HG03432 (cell line): Measurements from ENCODE around the gene USP17L25.
"Not testable (repeated sequence)": the region's sequence is repeated elsewhere in the genome, so short reads cannot be mapped to it uniquely, and the experiment has no call there.

ENCODE experiments used
- ATAC-seq: cut with Tn5 transposase; IDR thresholded peaks from one replicate; pipeline ENCODE4 v1.9.1; 2021; ENCODE audit warnings: mild to moderate bottlenecking, moderate library complexity; ENCODE audit not compliant: unreplicated experiment

The USP17L25 gene, protein sequence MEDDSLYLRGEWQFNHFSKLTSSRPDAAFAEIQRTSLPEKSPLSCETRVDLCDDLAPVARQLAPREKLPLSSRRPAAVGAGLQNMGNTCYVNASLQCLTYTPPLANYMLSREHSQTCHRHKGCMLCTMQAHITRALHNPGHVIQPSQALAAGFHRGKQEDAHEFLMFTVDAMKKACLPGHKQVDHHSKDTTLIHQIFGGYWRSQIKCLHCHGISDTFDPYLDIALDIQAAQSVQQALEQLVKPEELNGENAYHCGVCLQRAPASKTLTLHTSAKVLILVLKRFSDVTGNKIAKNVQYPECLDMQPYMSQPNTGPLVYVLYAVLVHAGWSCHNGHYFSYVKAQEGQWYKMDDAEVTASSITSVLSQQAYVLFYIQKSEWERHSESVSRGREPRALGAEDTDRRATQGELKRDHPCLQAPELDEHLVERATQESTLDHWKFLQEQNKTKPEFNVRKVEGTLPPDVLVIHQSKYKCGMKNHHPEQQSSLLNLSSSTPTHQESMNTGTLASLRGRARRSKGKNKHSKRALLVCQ

DNA sequence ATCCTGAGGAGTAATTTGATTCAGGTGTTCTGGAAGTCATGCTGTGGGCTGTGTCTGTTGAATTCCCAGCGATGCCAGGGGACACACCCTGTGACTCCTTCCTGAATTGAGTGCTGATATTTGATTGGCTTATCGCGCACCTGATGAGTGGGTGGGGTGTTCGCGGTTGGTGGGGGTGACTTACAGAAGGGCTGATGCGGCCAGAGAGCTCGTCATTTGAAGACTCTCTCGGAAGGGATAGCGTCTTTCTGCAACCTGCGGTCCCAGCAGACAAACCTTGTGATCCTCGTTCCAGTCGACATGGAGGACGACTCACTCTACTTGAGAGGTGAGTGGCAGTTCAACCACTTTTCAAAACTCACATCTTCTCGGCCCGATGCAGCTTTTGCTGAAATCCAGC lies at the start of gene USP17L25:
TSS of gene USP17L25 (plus strand) at position 301 of the 400 bp plus-strand sequence. CDS start at position 301, 0 bp downstream.
- ATAC-seq, result not testable (repeated sequence)

DNA sequence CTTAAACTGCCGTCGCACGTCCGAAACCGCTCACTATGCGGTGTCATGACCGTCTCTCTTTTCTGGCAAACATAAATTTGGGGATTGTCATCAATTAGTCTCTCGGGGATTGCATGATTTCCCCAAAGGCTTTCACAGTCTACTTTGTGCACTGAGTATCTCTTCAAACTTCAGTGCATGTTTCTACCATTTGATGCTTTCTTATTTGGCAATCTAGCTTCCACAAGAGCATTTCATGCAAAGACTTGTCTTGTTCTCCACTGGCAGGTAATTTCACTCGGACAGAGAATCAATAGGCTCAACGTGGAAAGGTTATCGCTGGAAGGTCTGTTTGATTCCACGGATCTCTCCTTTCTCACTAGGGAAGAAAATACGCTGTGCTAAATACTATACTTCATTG lies 5.5 kb upstream of the USP17L25 start:
- not testable (repeated sequence) for ATAC-seq

DNA sequence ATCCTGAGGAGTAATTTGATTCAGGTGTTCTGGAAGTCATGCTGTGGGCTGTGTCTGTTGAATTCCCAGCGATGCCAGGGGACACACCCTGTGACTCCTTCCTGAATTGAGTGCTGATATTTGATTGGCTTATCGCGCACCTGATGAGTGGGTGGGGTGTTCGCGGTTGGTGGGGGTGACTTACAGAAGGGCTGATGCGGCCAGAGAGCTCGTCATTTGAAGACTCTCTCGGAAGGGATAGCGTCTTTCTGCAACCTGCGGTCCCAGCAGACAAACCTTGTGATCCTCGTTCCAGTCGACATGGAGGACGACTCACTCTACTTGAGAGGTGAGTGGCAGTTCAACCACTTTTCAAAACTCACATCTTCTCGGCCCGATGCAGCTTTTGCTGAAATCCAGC lies 4.8 kb upstream of the USP17L25 start, which contains the start of gene USP17L24:
TSS of gene USP17L24 (plus strand) at position 301 of the 400 bp plus-strand sequence. CDS start at position 301, 0 bp downstream.
- not testable (repeated sequence) for ATAC-seq

DNA sequence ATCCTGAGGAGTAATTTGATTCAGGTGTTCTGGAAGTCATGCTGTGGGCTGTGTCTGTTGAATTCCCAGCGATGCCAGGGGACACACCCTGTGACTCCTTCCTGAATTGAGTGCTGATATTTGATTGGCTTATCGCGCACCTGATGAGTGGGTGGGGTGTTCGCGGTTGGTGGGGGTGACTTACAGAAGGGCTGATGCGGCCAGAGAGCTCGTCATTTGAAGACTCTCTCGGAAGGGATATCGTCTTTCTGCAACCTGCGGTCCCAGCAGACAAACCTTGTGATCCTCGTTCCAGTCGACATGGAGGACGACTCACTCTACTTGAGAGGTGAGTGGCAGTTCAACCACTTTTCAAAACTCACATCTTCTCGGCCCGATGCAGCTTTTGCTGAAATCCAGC lies 4.6 kb downstream of the USP17L25 start, which contains the start of gene USP17L26:
TSS of gene USP17L26 (plus strand) at position 301 of the 400 bp plus-strand sequence. CDS start at position 301, 0 bp downstream.
- ATAC-seq, result not testable (repeated sequence)

DNA sequence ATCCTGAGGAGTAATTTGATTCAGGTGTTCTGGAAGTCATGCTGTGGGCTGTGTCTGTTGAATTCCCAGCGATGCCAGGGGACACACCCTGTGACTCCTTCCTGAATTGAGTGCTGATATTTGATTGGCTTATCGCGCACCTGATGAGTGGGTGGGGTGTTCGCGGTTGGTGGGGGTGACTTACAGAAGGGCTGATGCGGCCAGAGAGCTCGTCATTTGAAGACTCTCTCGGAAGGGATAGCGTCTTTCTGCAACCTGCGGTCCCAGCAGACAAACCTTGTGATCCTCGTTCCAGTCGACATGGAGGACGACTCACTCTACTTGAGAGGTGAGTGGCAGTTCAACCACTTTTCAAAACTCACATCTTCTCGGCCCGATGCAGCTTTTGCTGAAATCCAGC lies 9.4 kb downstream of the USP17L25 start, which contains the start of gene USP17L5:
TSS of gene USP17L5 (plus strand) at position 301 of the 400 bp plus-strand sequence. CDS start at position 301, 0 bp downstream.
- not testable (repeated sequence) for ATAC-seq

DNA sequence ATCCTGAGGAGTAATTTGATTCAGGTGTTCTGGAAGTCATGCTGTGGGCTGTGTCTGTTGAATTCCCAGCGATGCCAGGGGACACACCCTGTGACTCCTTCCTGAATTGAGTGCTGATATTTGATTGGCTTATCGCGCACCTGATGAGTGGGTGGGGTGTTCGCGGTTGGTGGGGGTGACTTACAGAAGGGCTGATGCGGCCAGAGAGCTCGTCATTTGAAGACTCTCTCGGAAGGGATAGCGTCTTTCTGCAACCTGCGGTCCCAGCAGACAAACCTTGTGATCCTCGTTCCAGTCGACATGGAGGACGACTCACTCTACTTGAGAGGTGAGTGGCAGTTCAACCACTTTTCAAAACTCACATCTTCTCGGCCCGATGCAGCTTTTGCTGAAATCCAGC lies 14.1 kb downstream of the USP17L25 start, which contains the start of gene USP17L27:
TSS of gene USP17L27 (plus strand) at position 301 of the 400 bp plus-strand sequence. CDS start at position 301, 0 bp downstream.
- not testable (repeated sequence) for ATAC-seq

DNA sequence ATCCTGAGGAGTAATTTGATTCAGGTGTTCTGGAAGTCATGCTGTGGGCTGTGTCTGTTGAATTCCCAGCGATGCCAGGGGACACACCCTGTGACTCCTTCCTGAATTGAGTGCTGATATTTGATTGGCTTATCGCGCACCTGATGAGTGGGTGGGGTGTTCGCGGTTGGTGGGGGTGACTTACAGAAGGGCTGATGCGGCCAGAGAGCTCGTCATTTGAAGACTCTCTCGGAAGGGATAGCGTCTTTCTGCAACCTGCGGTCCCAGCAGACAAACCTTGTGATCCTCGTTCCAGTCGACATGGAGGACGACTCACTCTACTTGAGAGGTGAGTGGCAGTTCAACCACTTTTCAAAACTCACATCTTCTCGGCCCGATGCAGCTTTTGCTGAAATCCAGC lies 18.9 kb downstream of the USP17L25 start, which contains the start of gene USP17L28:
TSS of gene USP17L28 (plus strand) at position 301 of the 400 bp plus-strand sequence. CDS start at position 301, 0 bp downstream.
- ATAC-seq, result not testable (repeated sequence)

DNA sequence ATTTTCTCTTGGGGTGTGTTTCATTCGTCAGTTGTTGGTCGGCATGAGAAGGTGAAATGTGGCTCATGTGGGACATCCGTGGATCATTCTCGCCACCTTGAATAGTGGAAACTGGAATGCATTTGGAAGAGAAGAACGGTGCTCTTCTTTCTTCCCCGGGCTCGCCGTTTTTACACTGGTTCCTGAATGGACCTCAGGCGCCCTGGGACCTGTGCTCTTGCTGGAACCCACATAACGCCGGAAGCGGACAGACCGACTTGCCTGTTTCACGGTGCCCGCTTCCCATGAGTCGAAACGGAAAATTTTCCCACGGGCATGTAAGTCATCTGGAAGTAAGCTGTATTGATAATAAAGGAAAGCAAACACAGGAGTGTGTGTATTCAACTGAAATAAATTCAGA lies 21.2 kb downstream of the USP17L25 start:
- ATAC-seq, result not testable (repeated sequence)

DNA sequence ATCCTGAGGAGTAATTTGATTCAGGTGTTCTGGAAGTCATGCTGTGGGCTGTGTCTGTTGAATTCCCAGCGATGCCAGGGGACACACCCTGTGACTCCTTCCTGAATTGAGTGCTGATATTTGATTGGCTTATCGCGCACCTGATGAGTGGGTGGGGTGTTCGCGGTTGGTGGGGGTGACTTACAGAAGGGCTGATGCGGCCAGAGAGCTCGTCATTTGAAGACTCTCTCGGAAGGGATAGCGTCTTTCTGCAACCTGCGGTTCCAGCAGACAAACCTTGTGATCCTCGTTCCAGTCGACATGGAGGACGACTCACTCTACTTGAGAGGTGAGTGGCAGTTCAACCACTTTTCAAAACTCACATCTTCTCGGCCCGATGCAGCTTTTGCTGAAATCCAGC lies 23.6 kb downstream of the USP17L25 start, which contains the start of gene USP17L29:
TSS of gene USP17L29 (plus strand) at position 301 of the 400 bp plus-strand sequence. CDS start at position 301, 0 bp downstream.
- not testable (repeated sequence) for ATAC-seq

DNA sequence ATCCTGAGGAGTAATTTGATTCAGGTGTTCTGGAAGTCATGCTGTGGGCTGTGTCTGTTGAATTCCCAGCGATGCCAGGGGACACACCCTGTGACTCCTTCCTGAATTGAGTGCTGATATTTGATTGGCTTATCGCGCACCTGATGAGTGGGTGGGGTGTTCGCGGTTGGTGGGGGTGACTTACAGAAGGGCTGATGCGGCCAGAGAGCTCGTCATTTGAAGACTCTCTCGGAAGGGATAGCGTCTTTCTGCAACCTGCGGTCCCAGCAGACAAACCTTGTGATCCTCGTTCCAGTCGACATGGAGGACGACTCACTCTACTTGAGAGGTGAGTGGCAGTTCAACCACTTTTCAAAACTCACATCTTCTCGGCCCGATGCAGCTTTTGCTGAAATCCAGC lies 33.1 kb downstream of the USP17L25 start, which contains the start of gene USP17L30:
TSS of gene USP17L30 (plus strand) at position 301 of the 400 bp plus-strand sequence. CDS start at position 301, 0 bp downstream.
- ATAC-seq, result not testable (repeated sequence)

DNA sequence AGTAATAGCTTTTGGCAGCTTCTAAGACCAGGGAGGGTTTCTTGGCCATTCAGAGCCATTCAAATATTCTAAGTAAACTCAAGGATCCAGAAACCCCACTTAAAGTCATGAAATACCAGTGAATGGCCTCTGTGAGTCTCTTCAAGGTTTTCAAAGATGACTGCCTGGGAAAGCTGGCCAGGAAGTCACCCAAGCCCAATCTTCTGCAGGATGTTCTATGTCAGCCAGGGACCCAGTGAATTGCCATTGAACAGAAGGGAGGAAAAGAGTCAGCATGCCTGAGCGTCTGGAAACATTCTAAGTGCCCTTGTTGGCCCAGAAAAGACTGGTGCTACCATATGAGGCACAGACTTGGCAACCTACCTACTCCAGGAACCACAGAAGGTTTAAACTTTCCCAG lies 50.2 kb downstream of the USP17L25 start:
- ATAC-seq, result not testable (repeated sequence)
